Right renal pelvis (tissue), 4 donors: ENCODE results near the gene B4GALT1. TPM values are rescaled to one million over a fixed set of nuclear protein-coding genes. Genes with fewer than 3 reads are reported as not detected.

Experiments
- DNase-seq, 4 donors: peaks; one replicate each; pipeline ENCODE4 v3.0.0-alpha.2; 2013; ENCODE audit warnings: low read depth in 4 of 4, low spot score in 3 of 4, missing footprints in 1 of 4
- polyA plus RNA-seq, 4 donors: library from polyadenylated mRNA; unstranded; fragments of 120-200 nt; gene quantifications; one replicate each; pipeline ENCODE4 v1.2.1, GENCODE V29; 2013; ENCODE audit not compliant: insufficient read length in 4 of 4

The B4GALT1 gene, protein sequence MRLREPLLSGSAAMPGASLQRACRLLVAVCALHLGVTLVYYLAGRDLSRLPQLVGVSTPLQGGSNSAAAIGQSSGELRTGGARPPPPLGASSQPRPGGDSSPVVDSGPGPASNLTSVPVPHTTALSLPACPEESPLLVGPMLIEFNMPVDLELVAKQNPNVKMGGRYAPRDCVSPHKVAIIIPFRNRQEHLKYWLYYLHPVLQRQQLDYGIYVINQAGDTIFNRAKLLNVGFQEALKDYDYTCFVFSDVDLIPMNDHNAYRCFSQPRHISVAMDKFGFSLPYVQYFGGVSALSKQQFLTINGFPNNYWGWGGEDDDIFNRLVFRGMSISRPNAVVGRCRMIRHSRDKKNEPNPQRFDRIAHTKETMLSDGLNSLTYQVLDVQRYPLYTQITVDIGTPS
- 100 to 1,000 TPM in 3 of 4 donors, 10 to 100 TPM in 1; 88.5 to 135 (median 122) TPM for polyA plus RNA-seq

DNA sequence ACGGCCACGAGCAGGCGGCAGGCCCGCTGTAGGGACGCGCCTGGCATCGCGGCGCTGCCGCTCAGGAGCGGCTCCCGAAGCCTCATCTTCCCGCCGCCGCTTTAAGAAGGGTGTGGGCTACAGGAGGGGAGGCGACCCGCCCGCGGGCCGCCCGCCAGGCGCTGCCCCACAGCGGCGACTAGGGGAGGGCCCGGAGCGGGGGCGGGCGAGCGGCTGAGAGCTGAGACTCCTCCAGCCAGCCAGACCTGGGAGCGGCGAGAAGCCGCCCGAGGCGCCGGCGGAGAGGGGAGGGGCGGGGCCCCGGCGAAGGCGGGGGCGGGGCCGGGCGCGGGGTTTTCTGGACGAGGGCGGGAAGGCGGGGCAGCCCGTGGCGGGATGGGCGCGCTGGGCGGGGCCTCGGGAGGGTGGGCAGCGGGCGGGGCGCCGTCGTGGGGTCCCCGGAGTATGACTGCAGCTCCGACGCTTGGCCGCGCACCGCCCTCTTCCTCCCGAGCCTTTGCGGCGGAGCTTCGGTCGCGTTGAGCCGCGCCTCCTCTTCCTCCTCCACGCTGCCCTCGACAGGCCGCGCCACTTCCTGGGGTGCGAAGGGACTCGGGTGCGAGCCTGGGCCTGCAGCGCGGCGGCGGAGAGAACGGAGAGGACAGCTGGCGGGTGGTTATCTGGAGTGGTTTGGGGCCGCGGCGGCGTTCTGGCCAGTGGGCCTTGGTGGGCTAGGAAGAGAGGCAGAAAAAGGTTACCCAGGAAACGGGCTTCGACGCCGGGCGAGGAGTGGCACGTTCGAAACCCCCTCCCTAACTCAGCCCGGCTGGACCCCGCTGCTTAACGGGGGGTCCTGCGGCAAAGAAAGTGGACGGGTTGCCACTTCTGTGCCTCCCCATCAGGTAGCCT, at the start of gene B4GALT1:
TSS of gene B4GALT1 (minus strand) at position 253 of the 888 bp plus-strand sequence. CDS start at position 86, 167 bp downstream.
- DNase-seq: peak; percentile 77 to 85 (median 84)

DNA sequence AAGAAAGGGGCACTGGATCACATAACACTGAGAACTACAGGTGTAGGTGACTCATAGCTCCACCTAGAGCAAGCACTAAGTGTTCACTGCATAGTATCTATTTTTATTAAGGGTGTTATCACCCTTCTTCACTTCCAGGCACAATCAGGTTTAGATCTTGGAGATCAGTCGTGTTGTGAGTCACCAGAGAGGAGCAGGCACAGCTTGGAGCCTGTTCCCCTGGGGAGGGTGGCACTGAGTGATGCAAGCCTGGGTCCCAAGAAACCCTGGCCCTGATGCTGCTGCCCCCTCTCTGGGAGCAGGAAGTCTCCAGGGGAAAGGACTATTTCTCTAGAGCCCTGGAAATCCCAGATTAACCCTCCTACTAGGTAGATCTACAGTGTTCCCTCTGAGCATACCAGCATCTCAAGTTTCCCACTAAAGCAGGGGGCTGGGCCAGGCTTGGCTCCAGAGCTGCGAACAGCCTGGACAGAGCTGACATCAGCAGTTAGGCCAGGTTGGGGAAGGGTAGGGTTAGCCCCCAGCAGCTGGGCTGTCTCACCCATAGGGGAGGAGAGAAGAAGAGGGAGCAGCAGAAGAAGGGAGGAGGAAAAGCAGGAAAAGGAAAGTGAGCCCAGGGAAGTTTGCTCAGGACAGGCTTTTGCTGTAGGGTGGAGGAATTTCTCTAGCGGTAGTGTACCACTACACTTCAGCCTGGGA, 44.7 kb upstream of the B4GALT1 start:
- DNase-seq: peak in 2 of 4 donors; percentile 36 to 52

DNA sequence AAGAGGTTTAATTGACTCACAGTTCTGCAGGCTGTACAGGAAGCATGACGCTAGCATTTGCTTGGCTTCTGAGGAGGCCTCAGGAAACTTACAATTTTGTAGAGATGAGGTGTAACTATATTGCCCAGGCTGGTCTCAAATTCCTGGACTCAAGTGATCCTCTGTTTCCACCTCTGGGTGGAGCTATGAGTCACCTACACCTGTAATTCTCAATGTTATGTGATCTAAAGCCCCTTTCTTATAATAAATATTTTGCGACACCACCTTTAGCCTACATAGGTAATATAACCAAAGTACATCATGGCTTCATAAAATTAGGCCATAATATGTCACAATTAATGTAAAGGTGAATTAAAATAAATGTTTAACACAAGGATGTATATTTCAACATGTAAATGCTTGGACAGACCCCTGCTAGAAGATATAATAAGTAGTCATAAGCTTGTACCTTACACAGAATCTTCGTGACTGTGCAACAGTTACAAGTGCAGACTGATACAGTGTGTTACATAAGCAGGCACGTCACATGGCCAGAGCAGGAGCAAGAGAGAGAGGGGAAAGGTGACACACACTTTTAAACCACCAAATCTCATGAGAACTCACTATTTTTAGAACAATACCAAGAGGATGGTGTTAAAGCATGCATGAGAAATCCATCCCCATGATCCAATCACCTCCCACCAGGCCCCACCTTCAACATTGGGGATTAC, 43.0 kb upstream of the B4GALT1 start:
- no peak for DNase-seq

DNA sequence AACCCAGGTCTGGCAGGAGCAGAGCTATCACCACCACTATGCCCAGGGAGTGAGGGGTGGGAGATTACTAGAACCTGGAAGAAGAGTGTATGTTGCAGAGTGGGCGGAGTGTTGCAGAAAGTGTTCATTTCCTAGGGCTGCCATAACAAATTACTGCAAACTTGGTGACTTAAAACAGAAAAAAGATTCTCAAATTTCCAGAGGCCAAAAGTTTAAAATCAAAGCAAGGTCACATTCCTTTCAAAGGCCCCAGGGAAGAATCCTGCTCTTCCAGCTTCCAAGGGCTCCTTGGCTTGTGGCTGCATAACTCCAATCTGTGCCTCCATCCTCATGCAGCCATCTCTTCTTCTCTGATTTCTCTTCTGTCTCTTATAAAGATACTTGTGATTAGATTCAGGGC, 42.3 kb upstream of the B4GALT1 start:
- no peak for DNase-seq

DNA sequence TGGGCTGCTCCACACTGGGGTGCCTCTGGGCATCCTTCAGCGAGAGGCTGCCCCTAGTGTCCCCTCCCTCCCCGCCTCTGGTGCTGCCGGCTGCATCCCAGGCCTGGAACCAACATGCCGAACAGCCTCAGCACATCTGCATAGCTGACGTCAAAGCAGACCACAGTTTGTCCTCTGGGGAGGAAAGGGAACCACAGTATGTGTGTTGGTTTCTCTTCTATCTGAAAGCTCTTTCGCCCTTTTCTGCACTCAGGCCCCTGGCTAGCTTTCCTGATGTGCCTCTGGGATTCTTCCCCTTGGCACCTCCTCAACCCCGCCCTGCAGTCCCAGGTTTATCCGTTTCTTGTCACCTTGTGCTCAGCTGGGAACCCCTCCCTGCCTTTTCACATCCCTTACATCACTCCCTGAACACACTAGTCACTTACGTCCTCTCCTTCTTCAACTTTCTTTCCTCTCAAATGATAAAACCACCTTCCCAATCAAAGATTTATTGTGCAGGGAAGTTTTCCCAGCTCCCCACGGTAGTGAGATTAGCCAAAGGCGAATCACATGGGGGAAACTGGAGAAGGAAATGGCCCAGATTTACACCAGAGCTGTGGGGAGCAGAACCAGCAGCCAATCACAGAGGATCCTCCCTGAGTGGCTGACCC, 35.5 kb upstream of the B4GALT1 start:
- no peak for DNase-seq

DNA sequence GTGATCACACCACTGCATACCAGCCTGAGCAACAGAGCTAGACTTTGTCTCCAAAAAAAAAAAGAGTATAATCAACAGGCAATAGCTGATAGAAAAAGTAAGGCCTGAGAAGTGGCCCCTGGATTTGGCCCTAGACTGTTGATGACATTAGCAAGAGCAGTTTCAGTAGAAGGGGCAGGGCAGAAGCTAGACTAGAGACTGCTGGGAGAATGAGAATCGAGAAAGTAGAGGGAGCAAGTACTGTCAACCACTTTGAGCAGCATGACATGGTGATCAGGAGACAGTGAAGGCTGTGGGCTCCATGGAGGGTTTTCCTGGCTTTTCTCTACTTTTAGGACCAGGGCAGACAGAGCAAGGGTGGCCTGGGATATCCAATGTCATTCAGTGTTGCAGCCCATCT, 34.9 kb upstream of the B4GALT1 start:
- no peak for DNase-seq

DNA sequence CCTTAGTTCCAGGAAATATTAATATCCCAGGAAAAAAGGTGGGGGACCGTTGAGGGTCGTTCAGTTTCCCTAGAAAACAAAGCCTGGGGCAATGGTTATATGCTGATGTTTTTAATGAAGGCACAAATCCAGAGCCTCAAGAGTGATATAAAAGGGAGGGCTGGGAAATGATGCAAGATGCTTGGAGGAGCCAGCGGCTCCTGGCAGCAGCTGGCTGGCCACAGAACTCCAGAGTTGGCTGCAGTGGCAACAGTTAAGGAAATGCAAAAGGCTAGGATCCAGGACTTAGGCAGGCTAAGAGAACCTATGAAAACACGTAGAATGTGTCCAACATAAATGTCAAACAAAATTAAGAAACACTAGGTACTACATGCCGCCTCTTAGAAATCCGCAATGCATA, 31.0 kb upstream of the B4GALT1 start:
- DNase-seq: no peak

DNA sequence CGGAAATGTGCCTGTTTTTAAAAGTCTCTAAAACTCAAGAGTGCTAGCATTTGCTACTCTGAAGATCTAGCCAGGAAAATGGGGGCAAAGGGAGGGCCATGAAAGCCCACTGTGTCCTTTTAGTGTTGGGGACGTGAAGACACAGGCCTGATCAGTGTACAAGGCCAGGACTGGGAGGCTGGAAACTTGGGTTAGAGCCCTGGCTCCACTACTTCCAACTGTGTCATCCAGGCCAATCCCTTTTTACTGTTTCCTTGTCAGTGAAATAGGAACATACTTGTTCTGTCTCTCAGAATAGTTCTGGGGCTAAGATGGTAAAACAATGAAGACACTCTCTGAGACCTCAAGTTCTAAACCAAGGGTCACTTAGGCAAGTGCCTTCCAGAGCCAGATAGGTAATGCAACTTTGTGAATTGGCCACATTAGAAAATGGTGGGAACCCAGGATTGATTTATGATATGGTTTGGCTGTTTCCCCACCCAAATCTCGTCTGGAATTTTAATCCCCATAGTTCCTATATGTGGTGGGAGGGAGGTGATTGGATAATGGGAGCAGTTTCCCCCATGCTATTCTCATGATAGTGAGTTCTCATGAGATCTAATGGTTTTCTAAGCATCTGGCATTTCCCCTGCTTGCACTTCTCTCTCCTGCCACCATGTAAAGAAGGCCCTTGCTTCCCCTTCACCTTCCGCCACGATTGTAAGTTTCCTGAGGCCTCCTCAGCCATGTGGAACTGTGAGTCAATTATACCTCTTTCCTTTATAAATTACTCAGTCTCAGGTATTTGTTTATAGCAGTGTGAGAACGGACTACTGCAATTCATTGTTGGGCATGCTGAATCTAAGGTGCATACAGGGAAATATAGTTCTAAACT, 30.4 kb upstream of the B4GALT1 start:
- DNase-seq: no peak

DNA sequence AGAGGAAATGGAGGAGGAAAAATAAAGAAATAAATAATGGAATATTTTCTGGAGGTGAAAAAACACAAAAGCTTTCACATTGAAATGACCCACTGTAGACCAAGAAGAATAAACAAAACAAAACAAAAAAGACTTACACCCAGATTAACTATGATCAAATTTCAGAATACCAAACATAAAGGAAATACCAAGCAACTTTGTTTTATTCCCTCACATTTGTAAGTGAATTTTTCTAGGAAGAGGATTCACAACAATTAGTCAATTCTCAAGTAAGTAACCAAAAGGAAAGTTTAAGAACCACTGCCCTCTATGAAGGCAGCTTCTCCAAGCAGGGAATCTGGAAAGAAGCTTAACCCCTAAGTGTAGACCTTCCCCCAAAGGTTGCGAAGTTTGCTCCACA, 29.6 kb upstream of the B4GALT1 start:
- DNase-seq: no peak

DNA sequence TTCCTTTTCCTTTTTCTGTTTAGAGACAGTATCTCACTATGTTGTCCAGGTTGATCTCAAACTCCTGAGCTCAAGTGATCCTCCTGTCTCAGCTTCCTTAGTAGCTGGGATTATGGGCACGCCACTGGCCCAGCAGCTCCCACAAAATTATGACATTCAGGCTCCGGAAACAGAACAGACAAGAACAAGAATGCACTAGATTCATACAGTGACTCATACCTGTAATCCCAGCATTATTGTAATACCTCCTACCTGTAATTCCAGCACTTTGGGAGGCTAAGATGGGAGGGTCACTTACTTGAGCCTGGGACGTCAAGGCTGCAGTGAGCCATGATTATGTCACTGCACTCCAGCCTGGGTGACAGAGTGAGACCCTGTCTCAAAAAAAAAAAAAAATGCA, 26.7 kb upstream of the B4GALT1 start:
- no peak for DNase-seq

DNA sequence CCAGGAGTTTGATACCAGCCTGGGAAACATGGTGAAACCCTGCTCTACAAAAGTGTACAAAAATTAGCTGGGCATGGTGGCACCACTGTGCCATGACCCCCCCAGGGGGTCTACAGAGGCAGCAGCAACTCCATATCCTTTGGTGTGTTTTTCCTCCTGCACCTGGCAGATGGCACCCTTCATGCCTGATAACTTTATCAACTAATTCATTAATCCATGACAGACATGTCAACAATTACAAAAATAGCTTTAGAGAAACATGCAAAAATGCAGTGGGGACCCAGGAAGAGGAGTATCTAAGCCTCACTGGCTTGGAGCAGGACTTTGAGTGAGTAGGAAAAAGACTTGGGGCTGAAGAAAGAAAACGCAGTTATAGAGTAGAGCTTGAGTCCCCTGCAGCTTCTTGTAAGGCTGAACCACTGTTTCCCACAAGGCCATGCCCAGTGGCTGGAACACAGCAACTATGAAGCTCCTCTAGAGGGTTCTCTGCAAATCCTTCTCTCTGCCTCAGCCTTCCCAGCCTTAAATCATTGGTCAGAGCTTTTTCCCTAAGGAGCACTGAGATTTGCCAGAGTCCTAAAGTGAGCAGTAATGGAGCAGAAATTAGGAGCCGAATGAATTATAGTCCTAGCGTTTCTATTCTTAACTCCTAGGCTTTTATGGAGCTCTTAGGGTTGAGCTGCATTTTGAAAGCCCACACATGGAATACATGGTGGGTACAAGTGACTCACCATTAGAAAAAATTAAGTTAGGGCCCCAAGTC, 25.5 kb upstream of the B4GALT1 start:
- no peak for DNase-seq

DNA sequence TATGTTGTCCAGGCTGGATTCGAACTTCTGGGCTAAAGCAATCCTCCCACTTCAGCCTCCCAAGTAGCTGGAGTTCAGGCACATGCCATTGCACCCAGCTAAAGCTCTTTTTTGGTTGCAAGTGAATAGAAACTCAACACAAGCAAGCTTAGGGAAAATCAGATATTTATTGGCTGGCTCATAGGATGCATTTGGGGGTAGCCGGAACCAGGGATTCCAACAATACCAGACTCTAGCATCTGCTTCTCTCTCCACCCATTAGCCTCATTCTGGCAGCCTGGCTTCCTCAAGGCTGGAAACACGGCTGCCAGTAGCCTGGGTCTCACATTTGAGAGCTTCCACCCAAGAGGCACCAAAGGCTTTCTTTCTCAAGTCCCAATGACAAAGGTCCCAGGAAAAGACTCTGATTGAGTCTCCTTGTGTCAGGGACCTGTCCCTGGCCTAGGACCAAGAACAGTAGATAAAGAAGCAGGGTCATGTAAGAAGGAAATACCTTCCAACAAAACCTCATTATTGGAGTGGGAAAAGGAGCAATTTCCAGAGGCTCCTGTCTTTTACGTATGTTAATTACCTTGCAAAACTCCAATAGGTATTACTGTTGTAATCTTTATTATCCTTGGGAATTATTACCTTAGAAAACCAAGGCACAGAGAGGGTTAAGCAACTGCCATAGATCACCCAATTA, 23.0 kb upstream of the B4GALT1 start:
- no peak for DNase-seq

DNA sequence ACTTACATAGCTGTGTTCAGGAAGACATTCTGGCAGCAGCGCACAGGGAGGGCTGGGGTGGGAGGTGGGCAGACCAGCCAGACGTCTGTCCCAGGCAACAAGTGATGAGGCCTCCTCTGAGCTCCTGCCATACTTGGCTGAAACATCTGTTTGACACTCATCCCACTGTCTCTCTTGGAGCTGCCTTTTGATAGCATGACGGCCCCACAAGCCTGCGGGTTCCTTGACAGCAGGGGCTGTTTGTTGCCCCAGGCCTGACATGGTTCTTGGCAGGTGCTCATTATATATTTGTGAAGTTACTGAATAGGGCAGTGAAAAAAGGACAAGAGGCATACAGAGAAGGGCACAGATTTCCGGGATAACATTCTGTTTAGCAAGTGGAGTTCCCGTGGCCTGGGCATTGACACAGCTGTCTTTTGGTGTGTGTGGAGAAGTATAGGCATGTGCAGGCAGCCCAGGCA, 22.2 kb upstream of the B4GALT1 start:
- DNase-seq: no peak

DNA sequence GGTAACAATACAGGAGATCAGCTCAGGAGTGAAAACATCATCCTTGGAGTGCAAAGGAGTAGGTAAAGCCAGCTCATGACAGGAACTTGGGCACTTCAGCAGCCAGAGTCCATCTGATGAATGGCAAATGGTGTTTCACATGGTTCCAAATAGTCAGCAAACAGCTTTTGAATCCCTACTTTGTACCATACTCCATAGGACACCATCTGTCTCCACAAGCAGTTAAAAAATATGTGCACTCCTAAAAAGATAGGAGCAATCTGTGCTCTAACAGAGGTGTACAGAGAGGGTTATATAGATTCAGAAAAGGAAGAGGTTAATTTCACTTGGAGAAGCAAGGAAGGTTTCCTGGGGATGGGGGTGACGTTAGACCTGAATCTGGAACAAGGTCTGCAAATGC, 21.6 kb upstream of the B4GALT1 start:
- DNase-seq: no peak

DNA sequence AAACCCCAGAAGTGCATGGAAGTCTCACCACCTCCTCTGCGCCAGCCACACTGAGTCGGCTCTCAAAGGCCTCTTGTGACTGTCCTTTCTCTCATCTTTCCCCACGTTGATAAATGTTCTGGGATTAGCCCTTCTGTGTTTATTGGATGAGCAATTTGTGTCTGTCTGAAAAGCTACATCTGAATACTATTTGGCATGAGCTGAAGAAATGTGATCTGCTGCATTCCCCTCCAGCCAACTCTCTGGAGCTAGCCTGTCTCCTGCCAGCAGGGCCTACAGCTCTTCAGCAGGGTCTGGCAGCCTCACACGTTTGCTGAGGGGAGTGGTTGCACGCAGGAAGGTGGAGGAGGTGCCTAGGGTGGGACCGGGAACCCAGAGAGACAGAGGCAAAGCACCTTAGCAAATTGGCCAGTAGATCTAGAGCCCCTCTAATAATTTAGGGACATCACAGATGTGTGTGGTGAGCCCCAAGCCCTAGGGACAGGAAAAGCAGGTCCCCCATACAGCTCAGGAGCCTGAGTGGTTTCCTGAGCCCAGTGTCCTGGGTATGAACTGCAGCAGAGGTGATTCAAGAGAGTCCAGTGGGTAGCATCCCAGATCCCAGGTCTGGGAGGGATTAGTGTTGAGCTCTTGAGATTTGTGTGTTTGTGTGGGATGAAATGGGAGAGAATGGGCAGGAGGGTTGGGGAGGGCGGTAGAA, 20.5 kb upstream of the B4GALT1 start:
- DNase-seq: no peak

DNA sequence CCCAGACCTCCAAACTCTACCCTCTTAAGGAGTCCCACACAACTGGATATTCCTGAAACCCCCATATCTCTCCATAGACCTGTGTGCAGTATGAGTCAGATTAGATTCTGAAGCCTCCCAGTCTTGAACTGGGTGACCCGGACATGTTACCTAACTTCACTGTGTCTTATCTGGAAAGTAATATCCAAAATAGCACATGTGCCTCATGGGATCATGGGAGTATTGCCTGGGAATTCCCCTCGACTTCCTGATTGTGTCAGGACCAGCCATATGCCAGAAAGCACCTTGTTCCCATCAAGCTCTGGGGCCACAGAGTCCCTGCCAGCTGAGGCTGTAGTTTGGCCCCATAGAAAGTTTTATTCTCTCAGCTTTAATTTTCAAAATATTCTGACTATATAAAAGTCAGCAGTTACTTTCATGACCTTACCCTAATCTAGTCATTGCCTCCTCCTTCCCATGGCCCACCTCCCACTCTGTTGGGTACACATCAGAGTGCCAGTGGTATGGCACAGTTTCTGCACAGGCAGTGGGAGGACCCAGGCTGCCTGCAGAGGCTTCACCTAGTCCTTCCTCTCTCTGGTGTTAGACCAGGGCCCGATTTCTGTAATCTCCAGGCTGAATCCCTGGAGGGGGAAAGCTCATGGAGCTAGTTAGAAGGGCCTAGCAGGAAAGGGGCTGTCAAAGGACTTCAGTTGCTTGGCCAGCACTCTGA, 19.5 kb upstream of the B4GALT1 start:
- DNase-seq: no peak
